HEK293 (cell line): Measurements from ENCODE around the gene DCHS2.

Source experiments
- CTCF ChIA-PET: fragments of 350-600 bp; formaldehyde crosslinking; extraction: SDS; loops from one replicate; lab custom pipeline; 2021; ENCODE audit warnings: antibody characterized with exemption; lab: Yijun Ruan, JAX
- POLR2A ChIA-PET: fragments of 300-600 bp; formaldehyde crosslinking; extraction: SDS; loops from one replicate; lab custom pipeline; 2020; ENCODE audit warnings: antibody characterized with exemption, inconsistent platforms; lab: Yijun Ruan, JAX
- H3K27ac ChIP-seq: fragments of 200-500 bp; sonication (Bioruptor generic); 2 replicates; pipeline ENCODE4 v1.5.1; 2014; ENCODE audit warnings: low read depth, low read length, control low read depth, inconsistent platforms; ENCODE audit errors: extremely low read depth
- H3K36me3 ChIP-seq, 2 experiments: fragments of 200-500 bp in 1 of 2; sonication (Bioruptor generic) in 1 of 2; 1 replicate in 1 of 2; 2 replicates in 1 of 2; pipeline ENCODE4 v1.5.1; 2014 to 2017; ENCODE audit warnings: inconsistent platforms in 2 of 2, low read length in 2 of 2; ENCODE audit not compliant: control insufficient read depth in 2 of 2, insufficient read depth in 1 of 2
- H3K4me1 ChIP-seq: fragments of 200-500 bp; sonication (Bioruptor generic); 2 replicates; pipeline ENCODE4 v1.5.1; 2014; ENCODE audit warnings: mild to moderate bottlenecking, low read length, inconsistent platforms; ENCODE audit not compliant: control insufficient read depth, insufficient read depth
- H3K4me3 ChIP-seq: 2 replicates; pipeline ENCODE4 v1.5.1; 2011; ENCODE audit warnings: low read depth, mild to moderate bottlenecking, control low read depth, low read length, moderate library complexity
- H3K9me3 ChIP-seq: fragments of 200-500 bp; sonication (Bioruptor generic); 2 replicates; pipeline ENCODE4 v1.5.1; 2014; ENCODE audit warnings: low read depth, low read length, inconsistent platforms; ENCODE audit not compliant: control insufficient read depth, insufficient read depth
- GLIS2 ChIP-seq: fragments of 450-650 bp; formaldehyde crosslinking; IDR thresholded peaks from 2 replicates; pipeline ENCODE4 v1.5.1; 2016; ENCODE audit warnings: missing biosample characterization, missing genetic modification characterization
- HOXD13 ChIP-seq: sonication (generic); formaldehyde crosslinking; IDR thresholded peaks from 2 replicates; pipeline ENCODE4 v1.8.0; 2022; ENCODE audit warnings: missing genetic modification reagents, borderline replicate concordance
- ZBTB1 ChIP-seq: fragments of 450-650 bp; formaldehyde crosslinking; IDR thresholded peaks from 2 replicates; pipeline ENCODE4 v1.5.1; 2016; ENCODE audit warnings: missing biosample characterization, missing genetic modification characterization
- ZNF214 ChIP-seq: fragments of 450-650 bp; formaldehyde crosslinking; IDR thresholded peaks from 2 replicates; pipeline ENCODE4 v1.5.1; 2017; ENCODE audit warnings: missing biosample characterization, mild to moderate bottlenecking, missing genetic modification characterization, borderline replicate concordance
- ZNF292 ChIP-seq: fragments of 450-650 bp; formaldehyde crosslinking; IDR thresholded peaks from 2 replicates; pipeline ENCODE4 v1.5.1; 2016; ENCODE audit warnings: low read depth, missing biosample characterization, missing genetic modification characterization, borderline replicate concordance
- ZNF362 ChIP-seq: fragments of 450-650 bp; formaldehyde crosslinking; IDR thresholded peaks from 2 replicates; pipeline ENCODE4 v1.5.1; 2016; ENCODE audit warnings: missing biosample characterization, missing genetic modification characterization
- ZNF433 ChIP-seq: fragments of 450-650 bp; formaldehyde crosslinking; IDR thresholded peaks from 2 replicates; pipeline ENCODE4 v1.5.1; 2016; ENCODE audit warnings: missing biosample characterization, missing genetic modification characterization, low read depth
- ZNF580 ChIP-seq: fragments of 450-650 bp; formaldehyde crosslinking; IDR thresholded peaks from 2 replicates; pipeline ENCODE4 v1.5.1; 2016; ENCODE audit warnings: missing biosample characterization, missing genetic modification characterization
- ZNF623 ChIP-seq: fragments of 450-650 bp; formaldehyde crosslinking; IDR thresholded peaks from 2 replicates; pipeline ENCODE4 v1.5.1; 2016; ENCODE audit warnings: missing biosample characterization, missing genetic modification characterization
- ZNF629 ChIP-seq: fragments of 450-650 bp; formaldehyde crosslinking; IDR thresholded peaks from 2 replicates; pipeline ENCODE4 v1.5.1; 2017; ENCODE audit warnings: missing biosample characterization, missing genetic modification characterization
- ZNF654 ChIP-seq: fragments of 450-650 bp; formaldehyde crosslinking; IDR thresholded peaks from 2 replicates; pipeline ENCODE4 v1.5.1; 2016; ENCODE audit warnings: low read depth, missing biosample characterization, missing genetic modification characterization
- ZNF658 ChIP-seq: fragments of 450-650 bp; formaldehyde crosslinking; IDR thresholded peaks from 2 replicates; pipeline ENCODE4; 2016; ENCODE audit warnings: missing biosample characterization, missing genetic modification characterization
- ZNF76 ChIP-seq: fragments of 450-650 bp; formaldehyde crosslinking; IDR thresholded peaks from 2 replicates; pipeline ENCODE4; 2016; ENCODE audit warnings: low read depth, missing biosample characterization, missing genetic modification characterization, borderline replicate concordance
- TF ChIP-seq, protein P1 (sequence below): fragments of 450-650 bp; formaldehyde crosslinking; IDR thresholded peaks from 2 replicates; pipeline ENCODE4 v1.5.1; 2016; ENCODE audit warnings: missing biosample characterization, missing genetic modification characterization
- TF ChIP-seq, protein P2 (sequence below): fragments of 450-650 bp; formaldehyde crosslinking; IDR thresholded peaks from 2 replicates; pipeline ENCODE4 v1.5.1; 2016; ENCODE audit warnings: missing biosample characterization, missing genetic modification characterization, low read depth
- TF ChIP-seq, protein P3 (sequence below): fragments of 450-650 bp; formaldehyde crosslinking; IDR thresholded peaks from 2 replicates; pipeline ENCODE4 v1.5.1; 2016; ENCODE audit warnings: missing biosample characterization, missing genetic modification characterization

Gene DCHS2

GRCh38 chr4:154406018-154406795 is 85.4 kb downstream of the DCHS2 start:
- ChIA-PET POLR2A (no interaction called here), CTCF (interaction anchor here (0.5 to 1.1 kb wide), 4 partner anchors 9 to 401 kb away, joined by 3 to 5 read pairs (median 3); no protein-coding TSS in a partner anchor)
- no peaks in the 10 kb centered on the region for H3K4me1 ChIP-seq
- no peak overlapping the region for H3K27ac ChIP-seq
- no peaks in the 10 kb centered on the region for H3K36me3 ChIP-seq
- H3K4me3 ChIP-seq, result no peak overlapping the region
- TF ChIP-seq ZNF214 (tag by site-specific recombination) (no peak), ZNF580 (tag by site-specific recombination) (no peak), ZNF654 (tag by site-specific recombination) (no peak), ZNF76 (tag by site-specific recombination) (no peak), ZNF623 (tag by site-specific recombination) (no peak), ZNF629 (no peak), HOXD13 (CRISPR knock-in tag) (no peak), ZBTB1 (tag by site-specific recombination) (no peak), ZNF658 (tag by site-specific recombination) (no peak), ZNF362 (tag by site-specific recombination) (no peak), ZNF292 (tag by site-specific recombination) (no peak), GLIS2 (tag by site-specific recombination) (no peak), ZNF433 (no peak)
- TF ChIP-seq, protein P1, sequence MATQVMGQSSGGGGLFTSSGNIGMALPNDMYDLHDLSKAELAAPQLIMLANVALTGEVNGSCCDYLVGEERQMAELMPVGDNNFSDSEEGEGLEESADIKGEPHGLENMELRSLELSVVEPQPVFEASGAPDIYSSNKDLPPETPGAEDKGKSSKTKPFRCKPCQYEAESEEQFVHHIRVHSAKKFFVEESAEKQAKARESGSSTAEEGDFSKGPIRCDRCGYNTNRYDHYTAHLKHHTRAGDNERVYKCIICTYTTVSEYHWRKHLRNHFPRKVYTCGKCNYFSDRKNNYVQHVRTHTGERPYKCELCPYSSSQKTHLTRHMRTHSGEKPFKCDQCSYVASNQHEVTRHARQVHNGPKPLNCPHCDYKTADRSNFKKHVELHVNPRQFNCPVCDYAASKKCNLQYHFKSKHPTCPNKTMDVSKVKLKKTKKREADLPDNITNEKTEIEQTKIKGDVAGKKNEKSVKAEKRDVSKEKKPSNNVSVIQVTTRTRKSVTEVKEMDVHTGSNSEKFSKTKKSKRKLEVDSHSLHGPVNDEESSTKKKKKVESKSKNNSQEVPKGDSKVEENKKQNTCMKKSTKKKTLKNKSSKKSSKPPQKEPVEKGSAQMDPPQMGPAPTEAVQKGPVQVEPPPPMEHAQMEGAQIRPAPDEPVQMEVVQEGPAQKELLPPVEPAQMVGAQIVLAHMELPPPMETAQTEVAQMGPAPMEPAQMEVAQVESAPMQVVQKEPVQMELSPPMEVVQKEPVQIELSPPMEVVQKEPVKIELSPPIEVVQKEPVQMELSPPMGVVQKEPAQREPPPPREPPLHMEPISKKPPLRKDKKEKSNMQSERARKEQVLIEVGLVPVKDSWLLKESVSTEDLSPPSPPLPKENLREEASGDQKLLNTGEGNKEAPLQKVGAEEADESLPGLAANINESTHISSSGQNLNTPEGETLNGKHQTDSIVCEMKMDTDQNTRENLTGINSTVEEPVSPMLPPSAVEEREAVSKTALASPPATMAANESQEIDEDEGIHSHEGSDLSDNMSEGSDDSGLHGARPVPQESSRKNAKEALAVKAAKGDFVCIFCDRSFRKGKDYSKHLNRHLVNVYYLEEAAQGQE (tag by site-specific recombination), result no peak
- TF ChIP-seq, protein P2, sequence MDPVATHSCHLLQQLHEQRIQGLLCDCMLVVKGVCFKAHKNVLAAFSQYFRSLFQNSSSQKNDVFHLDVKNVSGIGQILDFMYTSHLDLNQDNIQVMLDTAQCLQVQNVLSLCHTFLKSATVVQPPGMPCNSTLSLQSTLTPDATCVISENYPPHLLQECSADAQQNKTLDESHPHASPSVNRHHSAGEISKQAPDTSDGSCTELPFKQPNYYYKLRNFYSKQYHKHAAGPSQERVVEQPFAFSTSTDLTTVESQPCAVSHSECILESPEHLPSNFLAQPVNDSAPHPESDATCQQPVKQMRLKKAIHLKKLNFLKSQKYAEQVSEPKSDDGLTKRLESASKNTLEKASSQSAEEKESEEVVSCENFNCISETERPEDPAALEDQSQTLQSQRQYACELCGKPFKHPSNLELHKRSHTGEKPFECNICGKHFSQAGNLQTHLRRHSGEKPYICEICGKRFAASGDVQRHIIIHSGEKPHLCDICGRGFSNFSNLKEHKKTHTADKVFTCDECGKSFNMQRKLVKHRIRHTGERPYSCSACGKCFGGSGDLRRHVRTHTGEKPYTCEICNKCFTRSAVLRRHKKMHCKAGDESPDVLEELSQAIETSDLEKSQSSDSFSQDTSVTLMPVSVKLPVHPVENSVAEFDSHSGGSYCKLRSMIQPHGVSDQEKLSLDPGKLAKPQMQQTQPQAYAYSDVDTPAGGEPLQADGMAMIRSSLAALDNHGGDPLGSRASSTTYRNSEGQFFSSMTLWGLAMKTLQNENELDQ (tag by site-specific recombination), result no peak
- TF ChIP-seq, protein P3, sequence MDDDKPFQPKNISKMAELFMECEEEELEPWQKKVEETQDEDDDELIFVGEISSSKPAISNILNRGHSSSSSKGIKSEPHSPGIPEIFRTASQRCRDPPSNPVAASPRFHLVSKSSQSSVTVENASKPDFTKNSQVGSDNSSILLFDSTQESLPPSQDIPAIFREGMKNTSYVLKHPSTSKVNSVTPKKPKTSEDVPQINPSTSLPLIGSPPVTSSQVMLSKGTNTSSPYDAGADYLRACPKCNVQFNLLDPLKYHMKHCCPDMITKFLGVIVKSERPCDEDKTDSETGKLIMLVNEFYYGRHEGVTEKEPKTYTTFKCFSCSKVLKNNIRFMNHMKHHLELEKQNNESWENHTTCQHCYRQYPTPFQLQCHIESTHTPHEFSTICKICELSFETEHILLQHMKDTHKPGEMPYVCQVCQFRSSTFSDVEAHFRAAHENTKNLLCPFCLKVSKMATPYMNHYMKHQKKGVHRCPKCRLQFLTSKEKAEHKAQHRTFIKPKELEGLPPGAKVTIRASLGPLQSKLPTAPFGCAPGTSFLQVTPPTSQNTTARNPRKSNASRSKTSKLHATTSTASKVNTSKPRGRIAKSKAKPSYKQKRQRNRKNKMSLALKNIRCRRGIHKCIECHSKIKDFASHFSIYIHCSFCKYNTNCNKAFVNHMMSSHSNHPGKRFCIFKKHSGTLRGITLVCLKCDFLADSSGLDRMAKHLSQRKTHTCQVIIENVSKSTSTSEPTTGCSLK (tag by site-specific recombination), result no peak
- no peaks in the 10 kb centered on the region for H3K9me3 ChIP-seq
